Esophagus squamous epithelium (tissue), 5 donors: ENCODE measurements around the gene ULBP1. TPM values are rescaled to one million over a fixed set of nuclear protein-coding genes. Genes with fewer than 3 reads are reported as not detected.
"Not testable (repeated sequence)": the region's sequence is repeated elsewhere in the genome, so short reads cannot be mapped to it uniquely, and the experiment has no call there.

Experiments
- DNase-seq: peaks from one replicate; lab custom pipeline; 2025; lab: John Stamatoyannopoulos, UW
- H3K27ac ChIP-seq, 4 donors: fragments of 200-600 bp; sonication (generic); one replicate each; pipeline ENCODE4 v1.5.1; 2016 to 2019; ENCODE audit warnings: mild to moderate bottlenecking in 1 of 4
- H3K27me3 ChIP-seq, 4 donors: fragments of 200-600 bp; sonication (generic); 1 replicate in 3 of 4; 2 replicates in 1 of 4; pipeline versions ENCODE4 v1.5.1 to v1.6.0; 2017 to 2021; ENCODE audit warnings: antibody characterized with exemption in 1 of 4
- H3K36me3 ChIP-seq, 3 donors: fragments of 200-600 bp; sonication (generic); one replicate each; pipeline ENCODE4 v1.5.1; 2016 to 2019
- H3K4me1 ChIP-seq, 3 donors: fragments of 200-600 bp; sonication (generic); one replicate each; pipeline ENCODE4 v1.5.1; 2017 to 2019
- H3K4me3 ChIP-seq, 4 donors: fragments of 200-600 bp; sonication (generic); 1 replicate in 3 of 4; 2 replicates in 1 of 4; pipeline ENCODE4 v1.5.1; 2016 to 2019; ENCODE audit warnings: mild to moderate bottlenecking in 2 of 4, moderate library complexity in 1 of 4
- H3K9me3 ChIP-seq, 3 donors: fragments of 200-600 bp; sonication (generic); one replicate each; pipeline ENCODE4 v1.5.1; 2016 to 2019
- CTCF ChIP-seq, 6 experiments: fragments of 450-650 bp in 4 of 6; fragments of 200-600 bp in 2 of 6; sonication (generic) in 2 of 6; IDR thresholded peaks; one replicate each; pipeline ENCODE4 v1.5.1; 2016 to 2019; ENCODE audit warnings: antibody characterized with exemption in 6 of 6, mild to moderate bottlenecking in 4 of 6, moderate library complexity in 4 of 6
- POLR2A ChIP-seq, 4 donors: fragments of 450-650 bp; IDR thresholded peaks; one replicate each; pipeline ENCODE4 v1.6.1; 2017; ENCODE audit warnings: antibody characterized with exemption in 4 of 4, mild to moderate bottlenecking in 4 of 4, moderate library complexity in 3 of 4
- WGBS, 2 donors: methylation state at CpG; one replicate each; pipeline ENCODE4 v1.1.5; 2018; 5-methylcytosine and 5-hydroxymethylcytosine counted together
- intact Hi-C: fragments of 100-400 bp; cut with DNase I; formaldehyde crosslinking; loops from one replicate; pipeline ENCODE4 v1.15.0; 2022
- total RNA-seq, 4 donors: library from RNA; depleted of rRNA; stranded (reverse); fragments of >200 nt; gene quantifications; one replicate each; pipeline ENCODE4 v1.1.0, GENCODE V29; 2016
- donor health status: DM: yes; HTN: yes; CAD: no.

ULBP1 gene
- total RNA-seq, 4 donors from 2014 or later: 0.26 to 0.27 TPM; not detected in 2

GRCh38 chr6:149964308-149965193 is 808 bp downstream of the ULBP1 start:
- peak overlapping the region; percentile 35 to 71 (median 50) for H3K4me3 ChIP-seq
- peaks cover 22 to 28% (median 24%) of the 10 kb centered on the region in 3 donors for H3K4me1 ChIP-seq
- TF ChIP-seq CTCF (IDR thresholded peaks at IDR 0.05) (no peak), POLR2A (IDR thresholded peaks at IDR 0.05) (no peak)
- H3K27ac ChIP-seq: no peak overlapping the region
- H3K27me3 ChIP-seq: peaks cover 10 to 100% (median 18%) of the 10 kb centered on the region in 4 donors
- DNase-seq: no peak
- no peaks in the 10 kb centered on the region for H3K36me3 ChIP-seq
- intact Hi-C loops: no loop called here
- H3K9me3 ChIP-seq: no peaks in the 10 kb centered on the region
- WGBS, 2 donors: 4 to 8% methylated on average over 10 to 61 of the region's 103 CpGs

GRCh38 chr6:149965194-149966020 is 1.7 kb downstream of the ULBP1 start:
- Histone ChIP-seq H3K4me3 (peak overlapping the region in 3 of 4 donors; percentile 44 to 71 (median 55)), H3K9me3 (no peaks in the 10 kb centered on the region), H3K27me3 (peaks cover 10 to 100% (median 18%) of the 10 kb centered on the region in 4 donors), H3K36me3 (no peaks in the 10 kb centered on the region), H3K4me1 (peaks cover 22 to 28% (median 24%) of the 10 kb centered on the region in 3 donors), H3K27ac (no peak overlapping the region)
- whole genome bisulfite sequencing, 2 donors: 52 to 69% methylated on average over 9 to 13 of the region's 38 CpGs
- TF ChIP-seq POLR2A (IDR thresholded peaks at IDR 0.05) (no peak), CTCF (IDR thresholded peaks at IDR 0.05) (no peak)
- no peak for DNase-seq
- intact Hi-C loops: no loop called here

GRCh38 chr6:149966319-149966718 is 2.6 kb downstream of the ULBP1 start:
- H3K4me3 ChIP-seq, H3K36me3 ChIP-seq, DNase-seq, H3K9me3 ChIP-seq, intact Hi-C loops, H3K27ac ChIP-seq: not testable (repeated sequence)
- WGBS, 2 donors: no CpG with 5 or more reads among the region's 2 CpGs
- peaks cover 10 to 100% (median 18%) of the 10 kb centered on the region in 4 donors for H3K27me3 ChIP-seq
- peaks cover 22 to 28% (median 24%) of the 10 kb centered on the region in 3 donors for H3K4me1 ChIP-seq

- H3K9me3 ChIP-seq: no peaks in the 10 kb centered on the region
- H3K27me3 ChIP-seq: peaks cover 10 to 100% (median 18%) of the 10 kb centered on the region in 4 donors
- peaks cover 22 to 28% (median 24%) of the 10 kb centered on the region in 3 donors for H3K4me1 ChIP-seq
- H3K4me3 ChIP-seq: no peak overlapping the region
- no peak overlapping the region for H3K27ac ChIP-seq
- TF ChIP-seq CTCF (IDR thresholded peaks at IDR 0.05): no peak
- no peak for TF ChIP-seq POLR2A (IDR thresholded peaks at IDR 0.05)
- WGBS, 2 donors: 74 to 88% methylated on average over 4 of the region's 4 CpGs
- no peak for DNase-seq
- H3K36me3 ChIP-seq: no peaks in the 10 kb centered on the region
- intact Hi-C loops: no loop called here
These were observed 3.8 kb downstream of the ULBP1 start for GRCh38 chr6:149967591-149967990.

- H3K9me3 ChIP-seq, intact Hi-C loops, H3K27ac ChIP-seq, H3K36me3 ChIP-seq, H3K4me3 ChIP-seq, DNase-seq: not testable (repeated sequence)
- Histone ChIP-seq H3K27me3 (peaks cover 10 to 100% (median 17%) of the 10 kb centered on the region in 4 donors), H3K4me1 (peaks cover 19 to 25% (median 23%) of the 10 kb centered on the region in 3 donors)
- 20 to 64% methylated on average over 1 to 2 of the region's 2 CpGs for WGBS, 2 donors
These were observed 4.3 kb downstream of the ULBP1 start for GRCh38 chr6:149967999-149968398.

GRCh38 chr6:149968909-149969308 is 5.2 kb downstream of the ULBP1 start:
- intact Hi-C loops, DNase-seq, H3K36me3 ChIP-seq, H3K27ac ChIP-seq, H3K9me3 ChIP-seq, H3K4me3 ChIP-seq: not testable (repeated sequence)
- Histone ChIP-seq H3K4me1 (peaks cover 13 to 16% (median 15%) of the 10 kb centered on the region in 3 donors), H3K27me3 (peaks cover 10 to 100% (median 18%) of the 10 kb centered on the region in 4 donors)
- WGBS, 2 donors: 82 to 83% methylated on average over 2 of the region's 2 CpGs
